Measurements from ENCODE around the gene SLC22A23.

DNA sequence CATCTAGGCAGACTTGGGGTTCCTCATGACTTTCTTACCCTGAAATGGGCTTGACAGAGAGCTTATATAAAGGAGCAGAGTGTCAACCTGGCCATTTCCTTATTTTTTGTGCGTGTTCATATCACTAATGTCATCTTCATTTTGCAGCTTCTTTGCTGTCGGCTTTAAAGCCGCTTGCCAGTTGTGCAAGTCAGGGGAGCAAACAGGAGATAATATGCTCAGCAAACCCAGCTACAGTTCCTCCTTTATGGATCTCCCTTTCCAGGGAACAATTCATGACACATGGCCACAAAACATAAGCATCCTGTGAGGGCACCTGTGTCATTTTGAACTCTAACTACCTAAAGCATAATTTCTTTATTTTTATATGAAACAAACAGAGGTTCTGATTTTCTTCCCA, 222.9 kb downstream of the SLC22A23 start:
- no peak for TF ChIP-seq CTCF (IDR thresholded peaks at IDR 0.05; ENCODE audit: low read depth, low read length, poor library complexity, severe bottlenecking)
- no peak for TF ChIP-seq EZH2phosphoT487 (IDR thresholded peaks at IDR 0.05; ENCODE audit: borderline replicate concordance, low read length)

All from DOHH2 (cell line).